Glutamatergic neuron (in vitro differentiated cells): ENCODE results near the gene SLC40A1. TPM values are rescaled to one million over a fixed set of nuclear protein-coding genes. Genes with fewer than 3 reads are reported as not detected.

Experiments
- DNase-seq: peaks from one replicate; pipeline ENCODE4 v3.0.0; 2022
- H3K27ac Mint-ChIP-seq: one replicate; pipeline ENCODE4 v1.8.0; 2020; ENCODE audit warnings: mild to moderate bottlenecking, mixed read lengths, inconsistent platforms; ENCODE audit not compliant: unreplicated experiment
- H3K27me3 Mint-ChIP-seq: one replicate; pipeline ENCODE4 v1.8.0; 2020; ENCODE audit warnings: mild to moderate bottlenecking, moderate library complexity, mixed read lengths, inconsistent platforms; ENCODE audit not compliant: unreplicated experiment
- H3K36me3 Mint-ChIP-seq: one replicate; pipeline ENCODE4 v1.8.0; 2020; ENCODE audit warnings: mild to moderate bottlenecking, mixed read lengths, inconsistent platforms; ENCODE audit not compliant: unreplicated experiment
- H3K4me1 Mint-ChIP-seq: one replicate; pipeline ENCODE4 v1.8.0; 2020; ENCODE audit warnings: mild to moderate bottlenecking, low read depth, mixed read lengths, inconsistent platforms; ENCODE audit not compliant: unreplicated experiment
- H3K4me3 Mint-ChIP-seq: one replicate; pipeline ENCODE4 v1.8.0; 2020; ENCODE audit warnings: mild to moderate bottlenecking, mixed read lengths, inconsistent platforms; ENCODE audit not compliant: unreplicated experiment
- H3K9me3 Mint-ChIP-seq: one replicate; pipeline ENCODE4 v1.8.0; 2020; ENCODE audit warnings: mild to moderate bottlenecking, moderate library complexity, mixed read lengths, inconsistent platforms; ENCODE audit not compliant: unreplicated experiment
- total RNA-seq: library from RNA; stranded (reverse); fragmentation: NEBNext Ultra II Directional; extraction: Animal tissue kit (Norgen Biotek cat#: 25700); gene quantifications from one replicate; pipeline ENCODE4 v1.2.1, GENCODE V29; 2021; ENCODE audit not compliant: unreplicated experiment
- TF ChIP-seq, protein P1 (sequence below): fragments of 200-600 bp; sonication (generic); IDR thresholded peaks from one replicate; pipeline ENCODE4 v1.5.0; 2021; ENCODE audit not compliant: partially characterized antibody, unreplicated experiment

SLC40A1 gene
- total RNA-seq, 1 donor from 2014 or later: 0.56 TPM

DNA sequence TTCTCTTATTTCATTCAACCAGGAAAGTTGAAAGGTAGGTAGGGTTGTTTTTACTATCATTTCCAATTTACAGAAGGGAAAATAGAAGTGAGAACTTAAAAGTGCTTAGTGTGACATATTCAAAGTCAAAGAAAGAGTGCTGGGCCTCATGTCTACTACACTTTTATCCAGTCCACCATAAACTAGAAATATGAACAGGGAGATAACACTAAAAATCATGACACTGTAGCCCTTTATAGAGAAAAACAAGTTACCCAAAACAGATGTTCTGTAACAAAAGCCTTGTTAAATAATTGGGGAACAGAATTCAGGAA is 20.4 kb downstream of the SLC40A1 start:
- Mint-ChIP-seq H3K4me3 (no peak overlapping the region), H3K36me3 (no peaks in the 10 kb centered on the region), H3K27ac (no peak overlapping the region), H3K27me3 (no peaks in the 10 kb centered on the region), H3K4me1 (peaks cover 15% of the 10 kb centered on the region), H3K9me3 (peaks cover 2% of the 10 kb centered on the region)
- TF ChIP-seq, protein P1, sequence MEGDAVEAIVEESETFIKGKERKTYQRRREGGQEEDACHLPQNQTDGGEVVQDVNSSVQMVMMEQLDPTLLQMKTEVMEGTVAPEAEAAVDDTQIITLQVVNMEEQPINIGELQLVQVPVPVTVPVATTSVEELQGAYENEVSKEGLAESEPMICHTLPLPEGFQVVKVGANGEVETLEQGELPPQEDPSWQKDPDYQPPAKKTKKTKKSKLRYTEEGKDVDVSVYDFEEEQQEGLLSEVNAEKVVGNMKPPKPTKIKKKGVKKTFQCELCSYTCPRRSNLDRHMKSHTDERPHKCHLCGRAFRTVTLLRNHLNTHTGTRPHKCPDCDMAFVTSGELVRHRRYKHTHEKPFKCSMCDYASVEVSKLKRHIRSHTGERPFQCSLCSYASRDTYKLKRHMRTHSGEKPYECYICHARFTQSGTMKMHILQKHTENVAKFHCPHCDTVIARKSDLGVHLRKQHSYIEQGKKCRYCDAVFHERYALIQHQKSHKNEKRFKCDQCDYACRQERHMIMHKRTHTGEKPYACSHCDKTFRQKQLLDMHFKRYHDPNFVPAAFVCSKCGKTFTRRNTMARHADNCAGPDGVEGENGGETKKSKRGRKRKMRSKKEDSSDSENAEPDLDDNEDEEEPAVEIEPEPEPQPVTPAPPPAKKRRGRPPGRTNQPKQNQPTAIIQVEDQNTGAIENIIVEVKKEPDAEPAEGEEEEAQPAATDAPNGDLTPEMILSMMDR: no peak
- DNase-seq: no peak

DNA sequence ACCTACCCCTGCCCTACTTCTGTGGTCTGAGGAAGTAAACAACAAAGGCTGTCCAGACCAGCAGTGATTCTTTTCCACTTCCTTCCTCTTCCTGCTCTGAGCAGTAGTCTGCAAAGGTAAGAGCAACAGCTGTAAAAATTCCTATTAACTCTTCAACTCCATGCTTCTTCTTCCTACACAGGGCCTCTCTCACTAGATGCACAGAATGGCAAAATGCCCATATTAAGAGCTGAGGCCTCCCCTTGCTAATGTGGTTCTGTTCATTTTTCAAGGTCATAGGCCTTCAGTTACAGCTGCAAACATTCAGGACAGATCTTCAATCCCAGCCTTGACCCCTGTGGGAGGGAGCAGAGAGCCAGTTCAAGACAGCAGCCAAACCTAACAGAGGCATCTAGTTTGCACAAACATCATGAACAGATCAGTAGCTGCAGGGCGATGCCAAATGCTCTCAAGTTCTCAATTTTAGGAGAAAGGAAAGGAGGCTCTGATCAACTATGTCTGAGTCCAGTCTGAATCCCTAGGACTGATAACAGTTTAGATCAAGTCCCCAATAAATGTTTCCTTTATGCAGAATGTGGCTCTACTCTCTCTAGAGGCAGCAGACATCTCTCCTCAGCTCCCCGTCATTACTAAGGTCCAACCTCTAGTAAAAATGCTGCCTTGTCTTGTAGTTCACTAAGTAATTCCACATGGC is 20.9 kb downstream of the SLC40A1 start:
- Mint-ChIP-seq H3K9me3 (peaks cover 2% of the 10 kb centered on the region), H3K4me3 (no peak overlapping the region), H3K36me3 (no peaks in the 10 kb centered on the region), H3K27ac (no peak overlapping the region), H3K27me3 (no peaks in the 10 kb centered on the region), H3K4me1 (peaks cover 15% of the 10 kb centered on the region)
- no peak for DNase-seq
- TF ChIP-seq, protein P1: no peak

DNA sequence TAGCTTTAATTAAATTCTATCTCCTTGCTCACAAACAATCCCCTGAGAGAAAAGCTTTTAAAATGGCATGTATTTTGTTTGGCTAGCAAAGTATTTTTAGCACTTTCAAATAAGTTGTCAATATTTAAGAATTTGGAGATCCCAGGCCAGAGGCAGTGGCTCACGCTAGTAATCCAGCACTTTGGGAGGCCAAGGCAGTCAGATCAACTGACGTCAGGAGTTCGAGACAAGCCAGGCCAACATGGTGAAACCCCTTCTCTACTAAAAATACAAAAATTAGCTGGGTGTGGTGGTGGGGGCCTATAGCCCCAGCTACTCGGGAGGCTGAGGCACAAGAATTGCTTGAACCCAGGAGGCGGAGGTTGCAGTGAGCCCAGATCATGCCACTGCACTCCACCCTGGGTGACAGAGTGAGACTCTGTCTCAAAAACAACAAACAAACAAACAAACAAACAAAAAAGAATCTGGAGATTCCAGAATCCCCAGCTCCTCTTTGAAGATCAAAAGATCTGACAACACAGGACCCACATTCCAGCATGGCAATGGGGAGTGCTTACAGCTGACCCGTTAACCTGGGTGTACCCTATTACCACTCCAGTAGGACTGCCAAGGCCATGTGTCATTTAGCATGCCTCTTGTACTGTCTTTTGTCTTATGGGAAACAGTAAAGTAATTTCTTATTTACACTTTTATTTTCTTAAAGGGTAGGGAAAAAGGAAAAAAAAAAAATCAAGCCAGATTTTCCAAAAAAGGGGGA is 21.9 kb downstream of the SLC40A1 start:
- no peak for DNase-seq
- TF ChIP-seq, protein P1: no peak
- peaks cover 15% of the 10 kb centered on the region for H3K4me1 Mint-ChIP-seq
- H3K4me3 Mint-ChIP-seq: no peak overlapping the region
- H3K27ac Mint-ChIP-seq: no peak overlapping the region
- H3K36me3 Mint-ChIP-seq: no peaks in the 10 kb centered on the region
- no peaks in the 10 kb centered on the region for H3K27me3 Mint-ChIP-seq
- H3K9me3 Mint-ChIP-seq: peaks cover 2% of the 10 kb centered on the region

DNA sequence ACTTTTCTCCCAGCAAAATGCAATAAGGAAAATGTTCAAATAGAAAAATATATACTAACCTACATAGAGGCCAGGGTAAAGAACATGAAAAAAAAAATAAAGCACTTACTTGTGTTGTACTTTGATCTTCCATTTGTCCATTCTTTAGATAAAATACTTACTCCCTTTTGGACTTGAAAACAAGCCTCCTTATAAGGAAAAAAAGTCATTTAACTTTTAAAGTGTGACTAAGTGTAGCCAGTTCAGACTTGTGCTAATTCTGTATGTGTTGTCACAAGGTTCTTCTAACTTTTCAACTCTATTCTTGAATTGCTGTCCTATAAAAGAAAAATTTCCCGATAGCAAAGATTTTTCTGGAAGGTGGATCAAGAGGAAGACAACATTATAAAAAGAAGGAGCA is 23.2 kb downstream of the SLC40A1 start:
- H3K9me3 Mint-ChIP-seq: peaks cover 2% of the 10 kb centered on the region
- H3K4me3 Mint-ChIP-seq: no peak overlapping the region
- TF ChIP-seq, protein P1: no peak
- H3K27ac Mint-ChIP-seq: no peak overlapping the region
- no peaks in the 10 kb centered on the region for H3K36me3 Mint-ChIP-seq
- no peak for DNase-seq
- H3K27me3 Mint-ChIP-seq: no peaks in the 10 kb centered on the region
- peaks cover 15% of the 10 kb centered on the region for H3K4me1 Mint-ChIP-seq

DNA sequence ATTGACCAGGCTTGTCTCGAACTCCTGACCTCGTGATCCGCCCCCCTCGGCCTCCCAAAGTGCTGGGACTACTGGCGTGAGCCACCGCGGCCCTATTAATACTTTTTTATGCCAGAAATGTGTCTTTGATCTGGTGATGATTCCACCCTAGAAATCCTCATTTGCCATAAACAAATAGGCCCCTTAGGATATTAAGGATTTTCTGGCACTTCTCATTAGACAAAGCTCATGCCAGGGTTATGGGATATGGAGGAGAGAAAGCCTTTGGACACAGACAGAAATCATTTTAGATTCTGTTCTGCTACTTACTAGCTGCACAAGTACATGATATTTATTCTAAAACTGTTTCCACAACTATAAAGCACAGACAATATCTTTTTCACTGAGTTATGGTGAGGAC is 24.1 kb downstream of the SLC40A1 start:
- no peak overlapping the region for H3K27ac Mint-ChIP-seq
- peaks cover 11% of the 10 kb centered on the region for H3K4me1 Mint-ChIP-seq
- no peak overlapping the region for H3K4me3 Mint-ChIP-seq
- H3K36me3 Mint-ChIP-seq: no peaks in the 10 kb centered on the region
- peaks cover 2% of the 10 kb centered on the region for H3K9me3 Mint-ChIP-seq
- DNase-seq: no peak
- H3K27me3 Mint-ChIP-seq: no peaks in the 10 kb centered on the region
- TF ChIP-seq, protein P1: no peak
